ENCODE results near the gene SETD1A.

DNA sequence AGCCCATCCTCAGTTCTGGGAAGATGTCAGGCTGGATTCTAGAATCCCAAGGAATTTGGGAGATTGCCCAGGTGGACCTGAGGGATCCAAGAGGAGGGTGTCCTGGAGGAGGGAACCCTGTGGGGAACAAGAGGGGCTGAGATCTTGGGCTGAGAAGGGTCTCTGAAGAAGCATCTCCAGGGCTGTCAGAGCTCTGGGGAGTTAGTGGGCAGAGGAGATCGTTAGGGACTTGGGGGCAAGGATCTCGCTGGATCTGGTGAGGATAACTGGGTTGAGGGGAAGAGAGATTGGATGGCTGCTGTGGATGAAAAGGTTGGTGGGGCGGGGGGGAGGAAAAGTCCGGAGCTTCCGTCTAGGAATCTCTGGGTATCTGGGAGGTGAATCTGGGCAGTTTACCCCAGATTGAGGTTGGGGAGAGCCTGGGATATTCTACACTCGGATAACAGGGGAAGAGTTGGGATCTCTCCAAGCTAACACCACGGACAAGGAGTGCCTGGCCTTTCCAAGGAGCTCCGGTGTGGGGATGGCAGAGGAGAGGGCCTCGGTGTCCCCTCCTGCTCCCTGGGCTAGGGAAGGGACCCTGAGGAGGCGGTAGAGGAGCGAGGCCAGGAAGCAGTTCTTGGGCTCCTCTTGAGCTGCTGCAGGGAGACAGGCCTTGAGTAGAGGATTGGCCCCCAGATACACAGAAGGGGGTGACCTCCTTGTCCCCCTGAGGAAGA, 32.5 kb upstream of the SETD1A start:
- TF ChIP-seq, protein P1, sequence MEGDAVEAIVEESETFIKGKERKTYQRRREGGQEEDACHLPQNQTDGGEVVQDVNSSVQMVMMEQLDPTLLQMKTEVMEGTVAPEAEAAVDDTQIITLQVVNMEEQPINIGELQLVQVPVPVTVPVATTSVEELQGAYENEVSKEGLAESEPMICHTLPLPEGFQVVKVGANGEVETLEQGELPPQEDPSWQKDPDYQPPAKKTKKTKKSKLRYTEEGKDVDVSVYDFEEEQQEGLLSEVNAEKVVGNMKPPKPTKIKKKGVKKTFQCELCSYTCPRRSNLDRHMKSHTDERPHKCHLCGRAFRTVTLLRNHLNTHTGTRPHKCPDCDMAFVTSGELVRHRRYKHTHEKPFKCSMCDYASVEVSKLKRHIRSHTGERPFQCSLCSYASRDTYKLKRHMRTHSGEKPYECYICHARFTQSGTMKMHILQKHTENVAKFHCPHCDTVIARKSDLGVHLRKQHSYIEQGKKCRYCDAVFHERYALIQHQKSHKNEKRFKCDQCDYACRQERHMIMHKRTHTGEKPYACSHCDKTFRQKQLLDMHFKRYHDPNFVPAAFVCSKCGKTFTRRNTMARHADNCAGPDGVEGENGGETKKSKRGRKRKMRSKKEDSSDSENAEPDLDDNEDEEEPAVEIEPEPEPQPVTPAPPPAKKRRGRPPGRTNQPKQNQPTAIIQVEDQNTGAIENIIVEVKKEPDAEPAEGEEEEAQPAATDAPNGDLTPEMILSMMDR (conservative IDR thresholded peaks at IDR 0.05 in 1 of 2, IDR thresholded peaks at IDR 0.05 in 1 of 2; ENCODE audit: low read depth in 1 of 2, low read length in 2 of 2), result no peak
- TF ChIP-seq EZH2 (IDR thresholded peaks at IDR 0.05; ENCODE audit: low read length, missing control alignments), result no peak
